Measurements from ENCODE around the gene CYP2W1.

DNA sequence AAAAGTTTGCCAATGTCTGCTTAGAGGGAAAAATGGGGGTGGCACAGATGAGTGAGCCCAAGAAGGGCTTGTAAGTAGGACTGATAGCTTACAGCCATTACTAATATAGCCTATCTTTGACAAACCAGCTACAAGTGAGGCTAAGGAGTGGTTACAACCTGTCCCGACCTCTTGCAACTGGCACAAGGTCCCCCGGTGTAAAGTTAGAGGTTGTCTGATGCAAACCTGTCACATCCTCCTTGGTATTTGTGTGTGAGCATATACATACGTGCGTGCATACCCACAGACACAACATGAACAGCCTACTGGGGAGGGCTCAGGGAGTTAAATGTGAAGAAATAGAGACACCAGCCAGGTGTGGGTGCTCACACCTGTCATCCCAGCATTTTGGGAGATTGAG is 43.1 kb upstream of the CYP2W1 start:
- TF ChIP-seq CTCF (IDR thresholded peaks at IDR 0.05; ENCODE audit: insufficient read depth, low read length) (no peak), POLR2AphosphoS5 (IDR thresholded peaks at IDR 0.05; ENCODE audit: low read depth) (no peak), REST (IDR thresholded peaks at IDR 0.05; ENCODE audit: insufficient replicate concordance, low read depth) (no peak)
